GM23338 (cell line): Measurements from ENCODE around the gene MVP. TPM values are rescaled to one million over a fixed set of nuclear protein-coding genes. Genes with fewer than 3 reads are reported as not detected.

ENCODE experiments used
- ATAC-seq: fragments of 200-7000 bp; cut with Tn5 transposase; 3 replicates; pipeline ENCODE4 v1.9.1; 2020
- DNase-seq: peaks from one replicate; pipeline ENCODE4 v3.0.0-alpha.2; 2015; ENCODE audit warnings: low spot score
- H2AFZ ChIP-seq: fragments of 200-600 bp; sonication (generic); 2 replicates; pipeline ENCODE4 v1.8.0; 2016; ENCODE audit warnings: antibody characterized with exemption, mild to moderate bottlenecking, moderate library complexity
- H3F3A ChIP-seq: fragments of 200-600 bp; sonication (generic); replicated peaks from 2 replicates; pipeline ENCODE4 v1.8.0; 2017; ENCODE audit warnings: antibody characterized with exemption, mixed run types, low read depth
- H3K27ac ChIP-seq: fragments of 200-600 bp; sonication (generic); 2 replicates; pipeline ENCODE4 v1.6.1; 2016; ENCODE audit warnings: low read depth
- H3K27me3 ChIP-seq: fragments of 200-600 bp; sonication (generic); 2 replicates; pipeline ENCODE4 v1.8.0; 2016; ENCODE audit warnings: mild to moderate bottlenecking, mixed run types, moderate library complexity; ENCODE audit not compliant: insufficient read depth
- H3K36me3 ChIP-seq: fragments of 200-600 bp; sonication (generic); 2 replicates; pipeline ENCODE4 v1.8.0; 2016; ENCODE audit warnings: mild to moderate bottlenecking; ENCODE audit not compliant: insufficient read depth
- H3K4me1 ChIP-seq: fragments of 200-600 bp; sonication (generic); 2 replicates; pipeline ENCODE4 v1.8.0; 2016; ENCODE audit warnings: mild to moderate bottlenecking, moderate library complexity; ENCODE audit not compliant: insufficient read depth
- H3K4me2 ChIP-seq: fragments of 200-600 bp; sonication (generic); 2 replicates; pipeline ENCODE4 v1.7.1; 2017; ENCODE audit warnings: mixed run types
- H3K4me3 ChIP-seq: fragments of 200-600 bp; sonication (generic); 2 replicates; pipeline ENCODE4 v1.6.1; 2016; ENCODE audit warnings: mixed run types
- H3K79me2 ChIP-seq: fragments of 200-600 bp; sonication (generic); replicated peaks from 2 replicates; pipeline ENCODE4 v1.8.0; 2017; ENCODE audit warnings: mild to moderate bottlenecking; ENCODE audit not compliant: insufficient read depth
- H3K9me2 ChIP-seq: fragments of 200-600 bp; sonication (generic); 2 replicates; pipeline ENCODE4 v1.8.0; 2017; ENCODE audit not compliant: insufficient read depth
- H4K20me1 ChIP-seq: fragments of 200-600 bp; sonication (generic); replicated peaks from 2 replicates; pipeline ENCODE4 v1.8.0; 2017; ENCODE audit warnings: mild to moderate bottlenecking; ENCODE audit not compliant: insufficient read depth
- H3K27ac Mint-ChIP-seq: 2 replicates; pipeline ENCODE4 v1.8.0; 2020; ENCODE audit warnings: inconsistent platforms, mild to moderate bottlenecking, moderate library complexity, mixed read lengths
- H3K27me3 Mint-ChIP-seq: 3 replicates; pipeline ENCODE4 v1.8.0; 2022; ENCODE audit warnings: low read depth, mild to moderate bottlenecking, moderate library complexity, mixed read lengths, inconsistent platforms; ENCODE audit not compliant: insufficient read depth, poor library complexity
- H3K36me3 Mint-ChIP-seq: 3 replicates; pipeline ENCODE4 v1.8.0; 2021; ENCODE audit warnings: low read depth, mild to moderate bottlenecking, inconsistent platforms, moderate library complexity, mixed read lengths
- H3K4me1 Mint-ChIP-seq: 3 replicates; pipeline ENCODE4 v1.8.0; 2020; ENCODE audit warnings: mild to moderate bottlenecking, inconsistent platforms, mixed read lengths
- H3K4me3 Mint-ChIP-seq: 3 replicates; pipeline ENCODE4 v1.8.0; 2021; ENCODE audit warnings: moderate library complexity, mild to moderate bottlenecking, inconsistent platforms, mixed read lengths
- H3K9me3 Mint-ChIP-seq: 3 replicates; pipeline ENCODE4 v1.8.0; 2020; ENCODE audit warnings: moderate library complexity, mild to moderate bottlenecking, inconsistent platforms, mixed read lengths
- CREB1 ChIP-seq: fragments of 250-450 bp; sonication (Bioruptor Pico); IDR thresholded peaks from 2 replicates; pipeline ENCODE4 v1.5.0; 2020; ENCODE audit warnings: low read depth, mild to moderate bottlenecking, moderate library complexity
- EZH2phosphoT487 ChIP-seq: fragments of 200-600 bp; sonication (generic); IDR thresholded peaks from one replicate; pipeline ENCODE4 v1.8.1; 2018; ENCODE audit warnings: antibody characterized with exemption; ENCODE audit not compliant: unreplicated experiment
- JUNB ChIP-seq: IDR thresholded peaks from one replicate; pipeline ENCODE4 v1.6.1; 2016; ENCODE audit warnings: antibody characterized with exemption; ENCODE audit not compliant: unreplicated experiment
- NANOG ChIP-seq: IDR thresholded peaks from 2 replicates; pipeline ENCODE4 v1.6.1; 2016; ENCODE audit warnings: antibody characterized with exemption, borderline replicate concordance
- POLR2AphosphoS5 ChIP-seq: IDR thresholded peaks from 2 replicates; pipeline ENCODE4 v1.6.1; 2016; ENCODE audit warnings: antibody characterized with exemption, low read depth
- polyA plus RNA-seq: library from polyadenylated mRNA; unstranded; fragments of >200 nt; fragmentation: Nextera tagmentation; extraction: Ambion mirVana; gene quantifications from 2 replicates; pipeline ENCODE4 v1.2.1, GENCODE V29; 2016
- total RNA-seq: library from RNA; depleted of rRNA; stranded (reverse); fragments of >200 nt; shearing (Covaris generic); gene quantifications from 2 replicates; pipeline ENCODE4 v1.2.3, GENCODE V29; 2014
- TF ChIP-seq, protein P1 (sequence below): IDR thresholded peaks from one replicate; pipeline ENCODE4 v1.6.1; 2018; ENCODE audit warnings: antibody characterized with exemption; ENCODE audit not compliant: unreplicated experiment
- TF ChIP-seq, protein P2 (sequence below): IDR thresholded peaks from 2 replicates; pipeline ENCODE4 v1.6.1; 2016; ENCODE audit warnings: antibody characterized with exemption

Gene MVP
- total and polyA plus RNA-seq, 2 experiments from 2014 or later, result 1.4 to 3.7 TPM

GRCh38 chr16:29877266-29877961, 57.2 kb downstream of the MVP start:
- Mint-ChIP-seq H3K4me1 (peaks cover 12% of the 10 kb centered on the region), H3K36me3 (0 out of 3 replicates have a peak, but pooled peaks cover 8% of the 10 kb centered on the region), H3K27ac (peak overlapping the region; percentile 90), H3K4me3 (peak overlapping the region; percentile 81), H3K27me3 (peaks cover 12% of the 10 kb centered on the region), H3K9me3 (no peaks in the 10 kb centered on the region; the same call in 1 of the 3 replicates)
- 0 out of 2 replicates have a peak overlapping the region, but pooled peaks have one; percentile 80 for H3K27ac ChIP-seq
- H3K36me3 ChIP-seq, result no peaks in the 10 kb centered on the region; the same call in 1 of the 2 replicates
- DNase-seq (peak; percentile 100), ATAC-seq (peak; percentile 93)
- peak overlapping the region; percentile 54 for H3K4me3 ChIP-seq
- peaks cover 6% of the 10 kb centered on the region; the same call in 1 of the 2 replicates for H3F3A ChIP-seq
- no peaks in the 10 kb centered on the region for H3K27me3 ChIP-seq
- peaks cover 4% of the 10 kb centered on the region for H3K4me1 ChIP-seq
- no peaks in the 10 kb centered on the region for H3K9me2 ChIP-seq
- peak overlapping the region; percentile 90 for H3K4me2 ChIP-seq
- TF ChIP-seq CREB1 (CRISPR knock-in tag), result peak; percentile 71
- no peak for TF ChIP-seq JUNB
- H4K20me1 ChIP-seq, result no peaks in the 10 kb centered on the region; the same call in 1 of the 2 replicates
- no peaks in the 10 kb centered on the region for H3K79me2 ChIP-seq
- H2AFZ ChIP-seq, result peak overlapping the region; percentile 35

- ATAC-seq (no peak), DNase-seq (no peak)
- peak overlapping the region; percentile 90 for H3K27ac Mint-ChIP-seq
- no peaks in the 10 kb centered on the region; the same call in 1 of the 2 replicates for H4K20me1 ChIP-seq
- no peaks in the 10 kb centered on the region for H3K9me2 ChIP-seq
- H3K4me3 ChIP-seq, result no peak overlapping the region
- peaks cover 12% of the 10 kb centered on the region for H3K4me1 Mint-ChIP-seq
- no peaks in the 10 kb centered on the region; the same call in 1 of the 3 replicates for H3K9me3 Mint-ChIP-seq
- no peaks in the 10 kb centered on the region for H3K79me2 ChIP-seq
- H3K4me2 ChIP-seq, result no peak overlapping the region
- no peak overlapping the region for H3K4me3 Mint-ChIP-seq
- H3K36me3 Mint-ChIP-seq, result peaks cover 12% of the 10 kb centered on the region; the same call in 1 of the 3 replicates
- peaks cover 4% of the 10 kb centered on the region for H3K4me1 ChIP-seq
- no peak overlapping the region for H2AFZ ChIP-seq
- peaks cover 6% of the 10 kb centered on the region; the same call in 1 of the 2 replicates for H3F3A ChIP-seq
- H3K27me3 ChIP-seq, result no peaks in the 10 kb centered on the region
- H3K27ac ChIP-seq, result peak overlapping the region; percentile 80
- TF ChIP-seq, protein P1, sequence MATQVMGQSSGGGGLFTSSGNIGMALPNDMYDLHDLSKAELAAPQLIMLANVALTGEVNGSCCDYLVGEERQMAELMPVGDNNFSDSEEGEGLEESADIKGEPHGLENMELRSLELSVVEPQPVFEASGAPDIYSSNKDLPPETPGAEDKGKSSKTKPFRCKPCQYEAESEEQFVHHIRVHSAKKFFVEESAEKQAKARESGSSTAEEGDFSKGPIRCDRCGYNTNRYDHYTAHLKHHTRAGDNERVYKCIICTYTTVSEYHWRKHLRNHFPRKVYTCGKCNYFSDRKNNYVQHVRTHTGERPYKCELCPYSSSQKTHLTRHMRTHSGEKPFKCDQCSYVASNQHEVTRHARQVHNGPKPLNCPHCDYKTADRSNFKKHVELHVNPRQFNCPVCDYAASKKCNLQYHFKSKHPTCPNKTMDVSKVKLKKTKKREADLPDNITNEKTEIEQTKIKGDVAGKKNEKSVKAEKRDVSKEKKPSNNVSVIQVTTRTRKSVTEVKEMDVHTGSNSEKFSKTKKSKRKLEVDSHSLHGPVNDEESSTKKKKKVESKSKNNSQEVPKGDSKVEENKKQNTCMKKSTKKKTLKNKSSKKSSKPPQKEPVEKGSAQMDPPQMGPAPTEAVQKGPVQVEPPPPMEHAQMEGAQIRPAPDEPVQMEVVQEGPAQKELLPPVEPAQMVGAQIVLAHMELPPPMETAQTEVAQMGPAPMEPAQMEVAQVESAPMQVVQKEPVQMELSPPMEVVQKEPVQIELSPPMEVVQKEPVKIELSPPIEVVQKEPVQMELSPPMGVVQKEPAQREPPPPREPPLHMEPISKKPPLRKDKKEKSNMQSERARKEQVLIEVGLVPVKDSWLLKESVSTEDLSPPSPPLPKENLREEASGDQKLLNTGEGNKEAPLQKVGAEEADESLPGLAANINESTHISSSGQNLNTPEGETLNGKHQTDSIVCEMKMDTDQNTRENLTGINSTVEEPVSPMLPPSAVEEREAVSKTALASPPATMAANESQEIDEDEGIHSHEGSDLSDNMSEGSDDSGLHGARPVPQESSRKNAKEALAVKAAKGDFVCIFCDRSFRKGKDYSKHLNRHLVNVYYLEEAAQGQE, result no peak
- no peak for TF ChIP-seq JUNB
- no peak for TF ChIP-seq CREB1 (CRISPR knock-in tag)
- no peak for TF ChIP-seq NANOG
- H3K27me3 Mint-ChIP-seq, result peaks cover 12% of the 10 kb centered on the region
- H3K36me3 ChIP-seq, result no peaks in the 10 kb centered on the region; the same call in 1 of the 2 replicates
These were observed 57.9 kb downstream of the MVP start for GRCh38 chr16:29878172-29878571.

- no peaks in the 10 kb centered on the region; the same call in 1 of the 2 replicates for H4K20me1 ChIP-seq
- DNase-seq, result no peak
- H3K36me3 Mint-ChIP-seq, result peaks cover 26% of the 10 kb centered on the region
- H3K27ac Mint-ChIP-seq, result no peak overlapping the region
- no peak overlapping the region; the same call in 1 of the 2 replicates for H3K27ac ChIP-seq
- H2AFZ ChIP-seq, result no peak overlapping the region
- no peaks in the 10 kb centered on the region; the same call in 1 of the 2 replicates for H3K36me3 ChIP-seq
- H3K27me3 Mint-ChIP-seq, result peaks cover 12% of the 10 kb centered on the region
- H3K4me1 Mint-ChIP-seq, result peaks cover 9% of the 10 kb centered on the region
- H3K4me2 ChIP-seq, result no peak overlapping the region
- no peaks in the 10 kb centered on the region for H3K9me3 Mint-ChIP-seq
- H3K4me1 ChIP-seq, result peaks cover 1% of the 10 kb centered on the region
- H3K9me2 ChIP-seq, result no peaks in the 10 kb centered on the region
- no peak for ATAC-seq
- no peak overlapping the region for H3K4me3 ChIP-seq
- peaks cover 3% of the 10 kb centered on the region; the same call in 1 of the 2 replicates for H3F3A ChIP-seq
- no peaks in the 10 kb centered on the region for H3K79me2 ChIP-seq
- no peak overlapping the region for H3K4me3 Mint-ChIP-seq
- no peaks in the 10 kb centered on the region for H3K27me3 ChIP-seq
- no peak for TF ChIP-seq POLR2AphosphoS5
- no peak for TF ChIP-seq EZH2phosphoT487
- TF ChIP-seq, protein P2, sequence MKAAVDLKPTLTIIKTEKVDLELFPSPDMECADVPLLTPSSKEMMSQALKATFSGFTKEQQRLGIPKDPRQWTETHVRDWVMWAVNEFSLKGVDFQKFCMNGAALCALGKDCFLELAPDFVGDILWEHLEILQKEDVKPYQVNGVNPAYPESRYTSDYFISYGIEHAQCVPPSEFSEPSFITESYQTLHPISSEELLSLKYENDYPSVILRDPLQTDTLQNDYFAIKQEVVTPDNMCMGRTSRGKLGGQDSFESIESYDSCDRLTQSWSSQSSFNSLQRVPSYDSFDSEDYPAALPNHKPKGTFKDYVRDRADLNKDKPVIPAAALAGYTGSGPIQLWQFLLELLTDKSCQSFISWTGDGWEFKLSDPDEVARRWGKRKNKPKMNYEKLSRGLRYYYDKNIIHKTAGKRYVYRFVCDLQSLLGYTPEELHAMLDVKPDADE, result no peak
These were observed 60.8 kb downstream of the MVP start for GRCh38 chr16:29881050-29881449.
